Sigmoid colon (tissue), 4 donors: ENCODE data around the gene ELF2.
A peak's percentile ranks its signal among the peaks of the same experiment; 100 is the strongest.

Experiments
- POLR2AphosphoS5 ChIP-seq, 4 donors: sonication (generic); formaldehyde crosslinking; IDR thresholded peaks; one replicate each; pipeline ENCODE4 v1.6.1; 2017; ENCODE audit warnings: antibody characterized with exemption in 4 of 4
- TF ChIP-seq, protein P1 (sequence below), 4 experiments: fragments of 450-650 bp in 3 of 4; fragments of 200-600 bp in 1 of 4; IDR thresholded peaks; one replicate each; pipeline ENCODE4 v1.5.1; 2016 to 2019; ENCODE audit warnings: antibody characterized with exemption in 4 of 4, mild to moderate bottlenecking in 3 of 4, moderate library complexity in 2 of 4

GRCh38 chr4:139208404-139208945, 31.5 kb upstream of the ELF2 start:
- TF ChIP-seq, protein P1, sequence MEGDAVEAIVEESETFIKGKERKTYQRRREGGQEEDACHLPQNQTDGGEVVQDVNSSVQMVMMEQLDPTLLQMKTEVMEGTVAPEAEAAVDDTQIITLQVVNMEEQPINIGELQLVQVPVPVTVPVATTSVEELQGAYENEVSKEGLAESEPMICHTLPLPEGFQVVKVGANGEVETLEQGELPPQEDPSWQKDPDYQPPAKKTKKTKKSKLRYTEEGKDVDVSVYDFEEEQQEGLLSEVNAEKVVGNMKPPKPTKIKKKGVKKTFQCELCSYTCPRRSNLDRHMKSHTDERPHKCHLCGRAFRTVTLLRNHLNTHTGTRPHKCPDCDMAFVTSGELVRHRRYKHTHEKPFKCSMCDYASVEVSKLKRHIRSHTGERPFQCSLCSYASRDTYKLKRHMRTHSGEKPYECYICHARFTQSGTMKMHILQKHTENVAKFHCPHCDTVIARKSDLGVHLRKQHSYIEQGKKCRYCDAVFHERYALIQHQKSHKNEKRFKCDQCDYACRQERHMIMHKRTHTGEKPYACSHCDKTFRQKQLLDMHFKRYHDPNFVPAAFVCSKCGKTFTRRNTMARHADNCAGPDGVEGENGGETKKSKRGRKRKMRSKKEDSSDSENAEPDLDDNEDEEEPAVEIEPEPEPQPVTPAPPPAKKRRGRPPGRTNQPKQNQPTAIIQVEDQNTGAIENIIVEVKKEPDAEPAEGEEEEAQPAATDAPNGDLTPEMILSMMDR (IDR thresholded peaks at IDR 0.05) = no peak
- peak in 3 of 4 donors; percentile 11 to 58 (median 20) for TF ChIP-seq POLR2AphosphoS5 (IDR thresholded peaks at IDR 0.05)
